Measurements from ENCODE around the gene BRME1.

BRME1 gene

GRCh38 chr19:13873834-13874515, 31.9 kb downstream of the BRME1 start:
- ChIA-PET CTCF (interaction anchor here (1.8 kb wide), 1 partner anchor 11 kb away, joined by 5 read pairs; no protein-coding TSS in a partner anchor), POLR2A (interaction anchor here (0.6 kb wide), 1 partner anchor 615 kb away, joined by 3 read pairs; no protein-coding TSS in a partner anchor)
- Histone ChIP-seq H3K36me3 (ENCODE audit: control insufficient read depth in 2 of 2, insufficient read depth in 1 of 2, low read length in 2 of 2) (no peaks in the 10 kb centered on the region; a peak in 1 of 3 replicates), H3K4me1 (ENCODE audit: control insufficient read depth, insufficient read depth, low read length) (no peaks in the 10 kb centered on the region), H3K27ac (ENCODE audit: extremely low read depth, low read depth, low read length) (no peak overlapping the region), H3K9me3 (ENCODE audit: control insufficient read depth, insufficient read depth, low read depth, low read length) (no peaks in the 10 kb centered on the region), H3K4me3 (ENCODE audit: low read depth, low read length) (no peak overlapping the region)
- TF ChIP-seq SETDB1 (IDR thresholded peaks at IDR 0.05; ENCODE audit: insufficient read length, low read length) = no peak
- no peak for TF ChIP-seq GLI4 (tag by site-specific recombination; IDR thresholded peaks at IDR 0.05)
- TF ChIP-seq ZNF626 (tag by site-specific recombination; IDR thresholded peaks at IDR 0.05) = no peak
- no peak for TF ChIP-seq ZNF37A (tag by site-specific recombination; IDR thresholded peaks at IDR 0.05)
- no peak for TF ChIP-seq ZNF529 (tag by site-specific recombination; IDR thresholded peaks at IDR 0.05; ENCODE audit: insufficient replicate concordance)
- TF ChIP-seq ELK4 (IDR thresholded peaks at IDR 0.05; ENCODE audit: borderline replicate concordance, low read depth, low read length) = no peak
- no peak for TF ChIP-seq HOXA7 (CRISPR knock-in tag; IDR thresholded peaks at IDR 0.05; ENCODE audit: borderline replicate concordance)
- no peak for TF ChIP-seq ZNF692 (tag by site-specific recombination; IDR thresholded peaks at IDR 0.05)
- no peak for TF ChIP-seq SCRT2 (tag by site-specific recombination; IDR thresholded peaks at IDR 0.05)
- TF ChIP-seq ZNF24 (tag by site-specific recombination; IDR thresholded peaks at IDR 0.05) = no peak
- TF ChIP-seq ZNF433 (tag by site-specific recombination; IDR thresholded peaks at IDR 0.05; ENCODE audit: low read depth) = no peak
- TF ChIP-seq ZNF354C (tag by site-specific recombination; IDR thresholded peaks at IDR 0.05; ENCODE audit: borderline replicate concordance, low read depth) = no peak
- TF ChIP-seq ZNF561 (tag by site-specific recombination; IDR thresholded peaks at IDR 0.05; ENCODE audit: borderline replicate concordance) = no peak
- TF ChIP-seq, protein P1, sequence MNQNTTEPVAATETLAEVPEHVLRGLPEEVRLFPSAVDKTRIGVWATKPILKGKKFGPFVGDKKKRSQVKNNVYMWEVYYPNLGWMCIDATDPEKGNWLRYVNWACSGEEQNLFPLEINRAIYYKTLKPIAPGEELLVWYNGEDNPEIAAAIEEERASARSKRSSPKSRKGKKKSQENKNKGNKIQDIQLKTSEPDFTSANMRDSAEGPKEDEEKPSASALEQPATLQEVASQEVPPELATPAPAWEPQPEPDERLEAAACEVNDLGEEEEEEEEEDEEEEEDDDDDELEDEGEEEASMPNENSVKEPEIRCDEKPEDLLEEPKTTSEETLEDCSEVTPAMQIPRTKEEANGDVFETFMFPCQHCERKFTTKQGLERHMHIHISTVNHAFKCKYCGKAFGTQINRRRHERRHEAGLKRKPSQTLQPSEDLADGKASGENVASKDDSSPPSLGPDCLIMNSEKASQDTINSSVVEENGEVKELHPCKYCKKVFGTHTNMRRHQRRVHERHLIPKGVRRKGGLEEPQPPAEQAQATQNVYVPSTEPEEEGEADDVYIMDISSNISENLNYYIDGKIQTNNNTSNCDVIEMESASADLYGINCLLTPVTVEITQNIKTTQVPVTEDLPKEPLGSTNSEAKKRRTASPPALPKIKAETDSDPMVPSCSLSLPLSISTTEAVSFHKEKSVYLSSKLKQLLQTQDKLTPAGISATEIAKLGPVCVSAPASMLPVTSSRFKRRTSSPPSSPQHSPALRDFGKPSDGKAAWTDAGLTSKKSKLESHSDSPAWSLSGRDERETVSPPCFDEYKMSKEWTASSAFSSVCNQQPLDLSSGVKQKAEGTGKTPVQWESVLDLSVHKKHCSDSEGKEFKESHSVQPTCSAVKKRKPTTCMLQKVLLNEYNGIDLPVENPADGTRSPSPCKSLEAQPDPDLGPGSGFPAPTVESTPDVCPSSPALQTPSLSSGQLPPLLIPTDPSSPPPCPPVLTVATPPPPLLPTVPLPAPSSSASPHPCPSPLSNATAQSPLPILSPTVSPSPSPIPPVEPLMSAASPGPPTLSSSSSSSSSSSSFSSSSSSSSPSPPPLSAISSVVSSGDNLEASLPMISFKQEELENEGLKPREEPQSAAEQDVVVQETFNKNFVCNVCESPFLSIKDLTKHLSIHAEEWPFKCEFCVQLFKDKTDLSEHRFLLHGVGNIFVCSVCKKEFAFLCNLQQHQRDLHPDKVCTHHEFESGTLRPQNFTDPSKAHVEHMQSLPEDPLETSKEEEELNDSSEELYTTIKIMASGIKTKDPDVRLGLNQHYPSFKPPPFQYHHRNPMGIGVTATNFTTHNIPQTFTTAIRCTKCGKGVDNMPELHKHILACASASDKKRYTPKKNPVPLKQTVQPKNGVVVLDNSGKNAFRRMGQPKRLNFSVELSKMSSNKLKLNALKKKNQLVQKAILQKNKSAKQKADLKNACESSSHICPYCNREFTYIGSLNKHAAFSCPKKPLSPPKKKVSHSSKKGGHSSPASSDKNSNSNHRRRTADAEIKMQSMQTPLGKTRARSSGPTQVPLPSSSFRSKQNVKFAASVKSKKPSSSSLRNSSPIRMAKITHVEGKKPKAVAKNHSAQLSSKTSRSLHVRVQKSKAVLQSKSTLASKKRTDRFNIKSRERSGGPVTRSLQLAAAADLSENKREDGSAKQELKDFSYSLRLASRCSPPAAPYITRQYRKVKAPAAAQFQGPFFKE (tag by site-specific recombination; IDR thresholded peaks at IDR 0.05; ENCODE audit: borderline replicate concordance) = no peak
- no peak for TF ChIP-seq ZNF404 (tag by site-specific recombination; IDR thresholded peaks at IDR 0.05)
- no peak for TF ChIP-seq ZNF677 (tag by site-specific recombination; IDR thresholded peaks at IDR 0.05)

Measured in HEK293 (cell line).